ENCODE results near the gene SRSF12.

The SRSF12 gene

DNA sequence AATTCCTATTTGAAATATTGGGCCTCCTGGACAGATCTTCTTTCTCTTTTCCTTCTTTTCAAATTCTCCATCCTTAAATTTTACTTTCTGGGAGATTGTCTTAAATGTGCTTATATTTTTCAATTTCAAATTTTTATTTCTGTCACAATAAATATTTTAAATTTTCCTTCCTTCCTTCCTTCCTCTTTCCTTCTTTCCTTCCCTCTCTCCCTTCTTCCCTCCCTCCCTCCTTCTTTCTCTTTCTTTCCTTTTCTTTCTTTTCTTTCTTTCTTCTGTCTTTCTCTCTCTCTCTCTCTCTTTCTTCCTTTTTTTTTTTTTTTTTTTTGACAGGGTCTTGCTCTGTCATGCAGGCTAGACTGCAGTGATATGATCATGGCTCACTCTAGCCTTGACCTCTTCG lies 54.0 kb downstream of the SRSF12 start:
- H3K36me3 ChIP-seq (ENCODE audit: low read length), result no peaks in the 10 kb centered on the region
- H3K27ac ChIP-seq (ENCODE audit: low read depth, low read length), result no peak overlapping the region
- H3K9me2 ChIP-seq (replicated peaks; ENCODE audit: insufficient read depth, low read length), result no peaks in the 10 kb centered on the region
- H3K9me3 ChIP-seq (ENCODE audit: insufficient read depth, low read length), result no peaks in the 10 kb centered on the region
- no peak overlapping the region for H2AFZ ChIP-seq (ENCODE audit: low read depth, low read length, severe bottlenecking)
- no peak overlapping the region for H3K4me3 ChIP-seq (ENCODE audit: insufficient read depth, low read length, poor library complexity, severe bottlenecking)
- H3F3A ChIP-seq (ENCODE audit: insufficient read depth), result no peaks in the 10 kb centered on the region
- H3K9ac ChIP-seq (ENCODE audit: low read length), result no peak overlapping the region
- TF ChIP-seq EZH2phosphoT487 (conservative IDR thresholded peaks at IDR 0.05; ENCODE audit: low read length), result no peak
- TF ChIP-seq, protein P1, sequence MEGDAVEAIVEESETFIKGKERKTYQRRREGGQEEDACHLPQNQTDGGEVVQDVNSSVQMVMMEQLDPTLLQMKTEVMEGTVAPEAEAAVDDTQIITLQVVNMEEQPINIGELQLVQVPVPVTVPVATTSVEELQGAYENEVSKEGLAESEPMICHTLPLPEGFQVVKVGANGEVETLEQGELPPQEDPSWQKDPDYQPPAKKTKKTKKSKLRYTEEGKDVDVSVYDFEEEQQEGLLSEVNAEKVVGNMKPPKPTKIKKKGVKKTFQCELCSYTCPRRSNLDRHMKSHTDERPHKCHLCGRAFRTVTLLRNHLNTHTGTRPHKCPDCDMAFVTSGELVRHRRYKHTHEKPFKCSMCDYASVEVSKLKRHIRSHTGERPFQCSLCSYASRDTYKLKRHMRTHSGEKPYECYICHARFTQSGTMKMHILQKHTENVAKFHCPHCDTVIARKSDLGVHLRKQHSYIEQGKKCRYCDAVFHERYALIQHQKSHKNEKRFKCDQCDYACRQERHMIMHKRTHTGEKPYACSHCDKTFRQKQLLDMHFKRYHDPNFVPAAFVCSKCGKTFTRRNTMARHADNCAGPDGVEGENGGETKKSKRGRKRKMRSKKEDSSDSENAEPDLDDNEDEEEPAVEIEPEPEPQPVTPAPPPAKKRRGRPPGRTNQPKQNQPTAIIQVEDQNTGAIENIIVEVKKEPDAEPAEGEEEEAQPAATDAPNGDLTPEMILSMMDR (IDR thresholded peaks at IDR 0.05; ENCODE audit: insufficient read depth, low read length, poor library complexity, severe bottlenecking), result no peak
- H4K20me1 ChIP-seq (ENCODE audit: low read depth, low read length), result no peaks in the 10 kb centered on the region
- H3K27me3 ChIP-seq (ENCODE audit: low read length), result no peaks in the 10 kb centered on the region
- H3K79me2 ChIP-seq (ENCODE audit: insufficient read depth, low read length), result no peaks in the 10 kb centered on the region
- no peak overlapping the region for H3K4me2 ChIP-seq (ENCODE audit: low read depth, low read length, poor library complexity, severe bottlenecking)

DNA sequence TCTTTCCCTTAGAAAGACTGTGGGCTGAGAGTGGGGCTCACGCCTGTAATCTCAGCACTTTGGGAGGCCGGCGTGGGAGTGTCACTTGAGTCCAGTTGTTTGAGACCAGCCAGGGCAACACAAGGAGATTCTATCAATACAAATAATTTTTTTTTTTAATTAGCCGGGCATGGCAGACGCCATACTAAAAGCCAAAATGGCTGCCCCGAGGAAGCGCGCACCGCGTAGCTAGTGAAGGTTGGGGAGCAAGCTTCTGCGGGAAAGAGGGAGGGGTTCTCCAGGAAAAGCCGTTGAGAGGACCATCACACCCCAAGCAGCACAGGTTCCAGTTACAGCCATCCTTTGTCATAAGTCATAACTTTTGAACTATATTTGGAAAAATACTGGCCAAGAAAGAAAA lies 58.6 kb downstream of the SRSF12 start:
- no peaks in the 10 kb centered on the region for H3K79me2 ChIP-seq (ENCODE audit: insufficient read depth, low read length)
- H3K9me2 ChIP-seq (replicated peaks; ENCODE audit: insufficient read depth, low read length), result no peaks in the 10 kb centered on the region
- no peaks in the 10 kb centered on the region for H3K36me3 ChIP-seq (ENCODE audit: low read length)
- H3K27ac ChIP-seq (ENCODE audit: low read depth, low read length), result no peak overlapping the region
- no peaks in the 10 kb centered on the region for H3K27me3 ChIP-seq (ENCODE audit: low read length)
- H3K4me3 ChIP-seq (ENCODE audit: insufficient read depth, low read length, poor library complexity, severe bottlenecking), result no peak overlapping the region
- no peak overlapping the region for H3K9ac ChIP-seq (ENCODE audit: low read length)
- H2AFZ ChIP-seq (ENCODE audit: low read depth, low read length, severe bottlenecking), result no peak overlapping the region
- TF ChIP-seq, protein P1 (IDR thresholded peaks at IDR 0.05; ENCODE audit: insufficient read depth, low read length, poor library complexity, severe bottlenecking), result no peak
- no peak for TF ChIP-seq EZH2phosphoT487 (conservative IDR thresholded peaks at IDR 0.05; ENCODE audit: low read length)
- H3K9me3 ChIP-seq (ENCODE audit: insufficient read depth, low read length), result no peaks in the 10 kb centered on the region
- H4K20me1 ChIP-seq (ENCODE audit: low read depth, low read length), result no peaks in the 10 kb centered on the region
- no peak overlapping the region for H3K4me2 ChIP-seq (ENCODE audit: low read depth, low read length, poor library complexity, severe bottlenecking)
- no peaks in the 10 kb centered on the region for H3F3A ChIP-seq (ENCODE audit: insufficient read depth)

DNA sequence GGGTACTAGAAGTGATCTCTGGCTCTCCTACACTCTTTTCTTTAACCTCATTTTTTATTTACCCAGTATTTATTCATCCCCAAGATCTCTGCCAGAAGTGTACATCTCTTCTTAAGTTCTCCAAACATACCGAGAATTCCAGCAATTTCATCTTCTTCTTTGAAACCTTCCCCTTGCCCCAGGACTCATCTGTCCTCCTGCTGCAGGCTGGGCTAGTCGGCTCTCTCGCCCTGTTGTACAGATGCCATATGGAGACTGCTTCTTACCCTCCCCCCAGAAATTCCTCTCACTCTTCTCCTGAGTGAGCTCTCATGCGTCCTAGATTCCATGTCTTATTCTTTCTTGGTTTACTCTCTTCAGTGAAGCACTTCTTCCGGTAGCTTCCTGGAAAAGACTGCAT lies 59.2 kb downstream of the SRSF12 start:
- Histone ChIP-seq H3K27me3 (ENCODE audit: low read length) (no peaks in the 10 kb centered on the region), H3K4me3 (ENCODE audit: insufficient read depth, low read length, poor library complexity, severe bottlenecking) (no peak overlapping the region), H3K36me3 (ENCODE audit: low read length) (no peaks in the 10 kb centered on the region), H2AFZ (ENCODE audit: low read depth, low read length, severe bottlenecking) (no peak overlapping the region), H3F3A (ENCODE audit: insufficient read depth) (no peaks in the 10 kb centered on the region), H3K27ac (ENCODE audit: low read depth, low read length) (no peak overlapping the region), H3K4me2 (ENCODE audit: low read depth, low read length, poor library complexity, severe bottlenecking) (no peak overlapping the region), H4K20me1 (ENCODE audit: low read depth, low read length) (no peaks in the 10 kb centered on the region), H3K79me2 (ENCODE audit: insufficient read depth, low read length) (no peaks in the 10 kb centered on the region), H3K9me3 (ENCODE audit: insufficient read depth, low read length) (no peaks in the 10 kb centered on the region), H3K9ac (ENCODE audit: low read length) (no peak overlapping the region), H3K9me2 (replicated peaks; ENCODE audit: insufficient read depth, low read length) (no peaks in the 10 kb centered on the region)
- TF ChIP-seq, protein P1 (IDR thresholded peaks at IDR 0.05; ENCODE audit: insufficient read depth, low read length, poor library complexity, severe bottlenecking), result no peak
- TF ChIP-seq EZH2phosphoT487 (conservative IDR thresholded peaks at IDR 0.05; ENCODE audit: low read length), result no peak

All from SU-DHL-6 (cell line).